ENCODE results near the gene CCDC40.

The CCDC40 gene

GRCh38 chr17:80097844-80098691 is 61.6 kb downstream of the CCDC40 start:
- no peak overlapping the region for H3K4me3 ChIP-seq (ENCODE audit: control insufficient read depth, low read depth, low read length)
- no peak for TF ChIP-seq CTCF (conservative IDR thresholded peaks at IDR 0.05; ENCODE audit: control insufficient read depth, insufficient read depth, low read depth, low read length)
- no peak for DNase-seq (ENCODE audit: low read depth)

- no peak for DNase-seq (ENCODE audit: low read depth)
- H3K4me3 ChIP-seq (ENCODE audit: control insufficient read depth, low read depth, low read length), result no peak overlapping the region
- TF ChIP-seq CTCF (conservative IDR thresholded peaks at IDR 0.05; ENCODE audit: control insufficient read depth, insufficient read depth, low read depth, low read length), result no peak
These were observed 63.0 kb downstream of the CCDC40 start for GRCh38 chr17:80099291-80100034.

GRCh38 chr17:80100035-80100323 is 63.5 kb downstream of the CCDC40 start:
- H3K4me3 ChIP-seq (ENCODE audit: control insufficient read depth, low read depth, low read length), result no peak overlapping the region
- no peak for DNase-seq (ENCODE audit: low read depth)
- no peak for TF ChIP-seq CTCF (conservative IDR thresholded peaks at IDR 0.05; ENCODE audit: control insufficient read depth, insufficient read depth, low read depth, low read length)

GRCh38 chr17:80101011-80101945 is 64.8 kb downstream of the CCDC40 start, which contains the start of gene GAA:
Gene GAA, plus strand, starts transcription at chr17:80101581. Its CDS starts 3,006 bp downstream, at chr17:80104587.
- peak; percentile 29 for TF ChIP-seq CTCF (conservative IDR thresholded peaks at IDR 0.05; ENCODE audit: control insufficient read depth, insufficient read depth, low read depth, low read length)
- DNase-seq (ENCODE audit: low read depth), result peak; percentile 70
- peak within 1 kb of the TSS; percentile 90 for H3K4me3 ChIP-seq (ENCODE audit: control insufficient read depth, low read depth, low read length)

GRCh38 chr17:80101946-80102663 is 65.7 kb downstream of the CCDC40 start:
- peak overlapping the region; percentile 90 for H3K4me3 ChIP-seq (ENCODE audit: control insufficient read depth, low read depth, low read length)
- peak; percentile 63 for DNase-seq (ENCODE audit: low read depth)
- no peak for TF ChIP-seq CTCF (conservative IDR thresholded peaks at IDR 0.05; ENCODE audit: control insufficient read depth, insufficient read depth, low read depth, low read length)

All from fibroblast of mammary gland (primary cell).